HepG2 (cell line): ENCODE results near the gene SAMD4A. TPM values are rescaled to one million over a fixed set of nuclear protein-coding genes. Genes with fewer than 3 reads are reported as not detected.
A peak's percentile ranks its signal among the peaks of the same experiment; 100 is the strongest.

Experiments used
- BCL6 ChIP-seq: IDR thresholded peaks from 2 replicates; pipeline ENCODE4 v1.6.1; 2016; ENCODE audit warnings: missing genetic modification reagents, missing compliant biosample characterization
- HIVEP1 ChIP-seq: sonication (generic); formaldehyde crosslinking; IDR thresholded peaks from 2 replicates; pipeline ENCODE4 v1.4.0; 2020; ENCODE audit warnings: mild to moderate bottlenecking, missing genetic modification reagents
- MAZ ChIP-seq, 2 experiments: sonication (generic) in 1 of 2; formaldehyde crosslinking in 1 of 2; IDR thresholded peaks; 2 replicates each; pipeline versions ENCODE4 v1.5.0 to v1.6.1; 2012 to 2020; ENCODE audit warnings: low read depth in 2 of 2, mild to moderate bottlenecking in 2 of 2, borderline replicate concordance in 1 of 2, improper control_type of control experiment in 1 of 2, low read length in 1 of 2, missing genetic modification reagents in 1 of 2, moderate library complexity in 1 of 2
- MTA1 ChIP-seq: sonication (generic); formaldehyde crosslinking; IDR thresholded peaks from 2 replicates; pipeline ENCODE4 v1.4.0; 2020; ENCODE audit warnings: missing genetic modification reagents, mild to moderate bottlenecking, borderline replicate concordance
- NR2C2 ChIP-seq: sonication (generic); formaldehyde crosslinking; IDR thresholded peaks from 2 replicates; pipeline ENCODE4 v1.4.0; 2020; ENCODE audit warnings: missing genetic modification reagents, mild to moderate bottlenecking, moderate library complexity, borderline replicate concordance
- NR2F6 ChIP-seq, 2 experiments: IDR thresholded peaks; 2 replicates each; pipeline ENCODE4 v1.6.1; 2016; ENCODE audit warnings: antibody characterized with exemption in 1 of 2, mild to moderate bottlenecking in 1 of 2
- PPARG ChIP-seq: conservative IDR thresholded peaks from 2 replicates; pipeline ENCODE4 v1.6.1; 2016; ENCODE audit warnings: missing biosample characterization, missing genetic modification reagents
- RCOR2 ChIP-seq: IDR thresholded peaks from 2 replicates; pipeline ENCODE4 v1.6.1; 2016; ENCODE audit warnings: missing biosample characterization, missing genetic modification reagents
- RNF2 ChIP-seq: fragments of 450-650 bp; conservative IDR thresholded peaks from 2 replicates; pipeline ENCODE4 v1.6.1; 2016; ENCODE audit warnings: low read depth
- RXRB ChIP-seq: IDR thresholded peaks from 2 replicates; pipeline ENCODE4 v1.6.1; 2016; ENCODE audit warnings: borderline replicate concordance, missing genetic modification reagents, missing compliant biosample characterization
- SALL1 ChIP-seq: sonication (generic); formaldehyde crosslinking; IDR thresholded peaks from 2 replicates; pipeline ENCODE4 v1.8.0; 2022; ENCODE audit warnings: mild to moderate bottlenecking, missing genetic modification reagents
- SMARCE1 ChIP-seq: fragments of 450-650 bp; IDR thresholded peaks from 2 replicates; pipeline ENCODE4 v1.6.1; 2017; ENCODE audit warnings: borderline replicate concordance
- SOX6 ChIP-seq, 2 experiments: fragments of 450-650 bp in 1 of 2; sonication (generic) in 1 of 2; formaldehyde crosslinking in 1 of 2; IDR thresholded peaks; 2 replicates each; pipeline versions ENCODE4 v1.4.0 to v1.6.1; 2017 to 2020; ENCODE audit warnings: antibody characterized with exemption in 1 of 2, mild to moderate bottlenecking in 1 of 2, missing genetic modification reagents in 1 of 2
- TCF7 ChIP-seq: sonication (generic); IDR thresholded peaks from 2 replicates; pipeline ENCODE4 v1.6.1; 2016; ENCODE audit warnings: antibody characterized with exemption, low read depth
- ZNF138 ChIP-seq: sonication (generic); formaldehyde crosslinking; IDR thresholded peaks from 2 replicates; pipeline ENCODE4 v1.5.0; 2020; ENCODE audit warnings: mild to moderate bottlenecking, low read depth, missing genetic modification reagents
- ZNF441 ChIP-seq: sonication (generic); formaldehyde crosslinking; IDR thresholded peaks from 2 replicates; pipeline ENCODE4 v1.7.0; 2021; ENCODE audit warnings: missing genetic modification reagents, borderline replicate concordance
- polyA plus RNA-seq, 8 experiments: library from polyadenylated mRNA; depleted of rRNA in 3 of 8; stranded (reverse) in 7 of 8; unstranded in 1 of 8; fragments of >200 nt; fragmentation: Illumina TruSeq in 4 of 8; extraction: Trizol in 4 of 8; gene quantifications; 2 replicates each; pipeline versions ENCODE4 v1.2.1 to v1.2.3, GENCODE V29; 2011 to 2016; ENCODE audit warnings: low read depth in 4 of 8, missing spikeins in 1 of 8, mixed read lengths in 1 of 8; ENCODE audit not compliant: insufficient read depth in 1 of 8
- total RNA-seq, 5 experiments: library from RNA; depleted of rRNA; stranded (reverse); fragments of >200 nt; fragmentation: Illumina TruSeq; extraction: Trizol; gene quantifications; 2 replicates each; pipeline ENCODE4 v1.2.3, GENCODE V29; 2016; ENCODE audit warnings: low read depth in 1 of 5
- TF ChIP-seq, protein P1 (sequence below): IDR thresholded peaks from 2 replicates; pipeline ENCODE4 v1.6.1; 2016; ENCODE audit warnings: low read depth

SAMD4A gene
- total and polyA plus RNA-seq, 2 of the 13 experiments (the other 11 are each of a cell fraction or from before 2014, with no cell fraction given) = 11.8 to 13.0 TPM

DNA sequence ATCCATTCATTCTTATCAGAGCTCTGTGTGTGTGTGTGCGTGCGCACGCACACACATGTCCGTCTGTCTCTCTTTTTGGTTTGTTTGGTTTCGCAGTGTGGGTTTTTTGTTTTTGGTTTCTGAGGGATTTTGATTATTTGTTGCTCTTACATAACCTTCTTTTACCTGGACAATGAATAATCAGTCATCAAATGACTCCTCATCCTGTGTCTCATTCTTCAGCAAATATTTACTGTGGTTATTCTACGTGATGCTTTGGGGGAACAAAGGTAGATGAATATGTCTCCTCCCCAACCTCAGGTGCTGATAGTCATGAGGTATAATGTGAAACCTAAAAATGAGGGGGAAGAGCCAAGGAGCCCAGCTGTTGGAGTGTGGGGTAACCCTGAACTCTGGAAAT is 92.4 kb downstream of the SAMD4A start (continued):
- TF ChIP-seq NR2C2 (CRISPR knock-in tag) = no peak
- TF ChIP-seq MAZ (IDR thresholded peaks at IDR 0.05; ENCODE audit: borderline replicate concordance, low read depth, low read length) = no peak
- no peak for TF ChIP-seq MAZ (CRISPR knock-in tag; IDR thresholded peaks at IDR 0.05; ENCODE audit: low read depth)
- TF ChIP-seq RNF2 = no peak
- TF ChIP-seq, protein P1, sequence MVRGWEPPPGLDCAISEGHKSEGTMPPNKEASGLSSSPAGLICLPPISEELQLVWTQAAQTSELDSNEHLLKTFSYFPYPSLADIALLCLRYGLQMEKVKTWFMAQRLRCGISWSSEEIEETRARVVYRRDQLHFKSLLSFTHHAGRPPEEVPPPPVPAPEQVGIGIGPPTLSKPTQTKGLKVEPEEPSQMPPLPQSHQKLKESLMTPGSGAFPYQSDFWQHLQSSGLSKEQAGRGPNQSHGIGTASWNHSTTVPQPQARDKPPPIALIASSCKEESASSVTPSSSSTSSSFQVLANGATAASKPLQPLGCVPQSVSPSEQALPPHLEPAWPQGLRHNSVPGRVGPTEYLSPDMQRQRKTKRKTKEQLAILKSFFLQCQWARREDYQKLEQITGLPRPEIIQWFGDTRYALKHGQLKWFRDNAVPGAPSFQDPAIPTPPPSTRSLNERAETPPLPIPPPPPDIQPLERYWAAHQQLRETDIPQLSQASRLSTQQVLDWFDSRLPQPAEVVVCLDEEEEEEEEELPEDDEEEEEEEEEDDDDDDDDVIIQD = peak; percentile 10; the same call in 1 of the 2 replicates
- no peak for TF ChIP-seq MTA1
- no peak for TF ChIP-seq ZNF441 (CRISPR knock-in tag)
- 0 out of 2 replicates have a peak, but pooled peaks have one; percentile 19 for TF ChIP-seq BCL6 (CRISPR knock-in tag)
- peak; percentile 82 for TF ChIP-seq RCOR2 (CRISPR knock-in tag)
- peak; percentile 67 for TF ChIP-seq TCF7
- TF ChIP-seq SOX6 (IDR thresholded peaks at IDR 0.05) = no peak
- peak; percentile 80 for TF ChIP-seq SOX6 (CRISPR knock-in tag; IDR thresholded peaks at IDR 0.05)
- peak; percentile 54; the same call in 1 of the 2 replicates for TF ChIP-seq RXRB (CRISPR knock-in tag)
- TF ChIP-seq PPARG = peak; percentile 57; the same call in 1 of the 2 replicates
- no peak for TF ChIP-seq HIVEP1
- no peak for TF ChIP-seq SALL1 (CRISPR knock-in tag)
- TF ChIP-seq NR2F6 (IDR thresholded peaks at IDR 0.05) = no peak
- peak; percentile 30; the same call in 1 of the 2 replicates for TF ChIP-seq NR2F6 (CRISPR knock-in tag; IDR thresholded peaks at IDR 0.05)
- TF ChIP-seq ZNF138 = no peak
- TF ChIP-seq SMARCE1 = no peak
